HepG2 (cell line): ENCODE measurements around the gene LYRM1.

Experiments
- FOXM1 ChIP-seq: sonication (generic); formaldehyde crosslinking; IDR thresholded peaks from 2 replicates; pipeline ENCODE4 v1.5.0; 2020; ENCODE audit warnings: missing genetic modification reagents
- PCBP1 ChIP-seq: fragments of 200-400 bp; formaldehyde crosslinking; IDR thresholded peaks from 2 replicates; pipeline ENCODE4 v1.6.1; 2017; ENCODE audit warnings: mild to moderate bottlenecking, low read depth, low read length, borderline replicate concordance
- TF ChIP-seq, protein P1 (sequence below): sonication (generic); formaldehyde crosslinking; IDR thresholded peaks from 2 replicates; pipeline ENCODE4 v1.8.0; 2022; ENCODE audit warnings: mild to moderate bottlenecking, missing genetic modification reagents
- TF ChIP-seq, protein P2 (sequence below): sonication (generic); formaldehyde crosslinking; IDR thresholded peaks from 2 replicates; pipeline ENCODE4 v1.4.0; 2020; ENCODE audit warnings: low read depth, missing genetic modification reagents
- TF ChIP-seq, protein P3 (sequence below), 2 experiments: IDR thresholded peaks; 2 replicates each; pipeline ENCODE4 v1.6.1; 2011 to 2012; ENCODE audit warnings: low read length in 2 of 2, borderline replicate concordance in 1 of 2, low read depth in 1 of 2, mild to moderate bottlenecking in 1 of 2, moderate library complexity in 1 of 2

DNA sequence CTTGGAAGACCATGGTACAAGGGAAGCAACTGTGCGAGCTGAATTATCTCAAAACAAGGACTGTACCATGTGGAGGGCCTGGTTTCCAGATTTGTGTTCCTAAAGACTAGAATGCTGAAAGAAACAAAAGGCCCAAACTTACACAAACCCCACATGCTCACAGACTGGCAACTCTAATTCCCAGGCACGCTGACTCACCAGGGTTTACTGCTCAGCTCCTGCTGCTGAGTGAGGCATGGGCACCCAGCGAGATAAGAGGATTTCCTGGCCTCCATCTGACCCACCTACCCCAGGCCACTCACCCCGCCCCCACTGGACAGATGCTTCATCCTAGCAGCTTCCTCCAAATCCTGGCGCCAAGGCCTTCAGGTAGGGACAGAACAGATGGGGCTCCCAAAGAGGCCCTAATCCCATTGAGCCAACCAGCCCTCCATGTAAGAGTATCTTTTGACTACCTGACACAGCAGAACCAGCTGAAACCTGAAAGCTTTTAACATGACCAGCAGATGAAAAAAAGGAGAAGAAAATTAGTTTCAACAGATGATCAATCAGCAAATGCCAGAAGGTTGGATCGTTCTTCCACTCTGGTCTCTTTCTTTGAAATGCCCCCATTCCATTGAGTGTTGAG is 34.3 kb upstream of the LYRM1 start:
- TF ChIP-seq FOXM1 (no peak), PCBP1 (no peak)
- TF ChIP-seq, protein P1, sequence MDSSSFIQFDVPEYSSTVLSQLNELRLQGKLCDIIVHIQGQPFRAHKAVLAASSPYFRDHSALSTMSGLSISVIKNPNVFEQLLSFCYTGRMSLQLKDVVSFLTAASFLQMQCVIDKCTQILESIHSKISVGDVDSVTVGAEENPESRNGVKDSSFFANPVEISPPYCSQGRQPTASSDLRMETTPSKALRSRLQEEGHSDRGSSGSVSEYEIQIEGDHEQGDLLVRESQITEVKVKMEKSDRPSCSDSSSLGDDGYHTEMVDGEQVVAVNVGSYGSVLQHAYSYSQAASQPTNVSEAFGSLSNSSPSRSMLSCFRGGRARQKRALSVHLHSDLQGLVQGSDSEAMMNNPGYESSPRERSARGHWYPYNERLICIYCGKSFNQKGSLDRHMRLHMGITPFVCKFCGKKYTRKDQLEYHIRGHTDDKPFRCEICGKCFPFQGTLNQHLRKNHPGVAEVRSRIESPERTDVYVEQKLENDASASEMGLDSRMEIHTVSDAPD (CRISPR knock-in tag): no peak
- TF ChIP-seq, protein P2, sequence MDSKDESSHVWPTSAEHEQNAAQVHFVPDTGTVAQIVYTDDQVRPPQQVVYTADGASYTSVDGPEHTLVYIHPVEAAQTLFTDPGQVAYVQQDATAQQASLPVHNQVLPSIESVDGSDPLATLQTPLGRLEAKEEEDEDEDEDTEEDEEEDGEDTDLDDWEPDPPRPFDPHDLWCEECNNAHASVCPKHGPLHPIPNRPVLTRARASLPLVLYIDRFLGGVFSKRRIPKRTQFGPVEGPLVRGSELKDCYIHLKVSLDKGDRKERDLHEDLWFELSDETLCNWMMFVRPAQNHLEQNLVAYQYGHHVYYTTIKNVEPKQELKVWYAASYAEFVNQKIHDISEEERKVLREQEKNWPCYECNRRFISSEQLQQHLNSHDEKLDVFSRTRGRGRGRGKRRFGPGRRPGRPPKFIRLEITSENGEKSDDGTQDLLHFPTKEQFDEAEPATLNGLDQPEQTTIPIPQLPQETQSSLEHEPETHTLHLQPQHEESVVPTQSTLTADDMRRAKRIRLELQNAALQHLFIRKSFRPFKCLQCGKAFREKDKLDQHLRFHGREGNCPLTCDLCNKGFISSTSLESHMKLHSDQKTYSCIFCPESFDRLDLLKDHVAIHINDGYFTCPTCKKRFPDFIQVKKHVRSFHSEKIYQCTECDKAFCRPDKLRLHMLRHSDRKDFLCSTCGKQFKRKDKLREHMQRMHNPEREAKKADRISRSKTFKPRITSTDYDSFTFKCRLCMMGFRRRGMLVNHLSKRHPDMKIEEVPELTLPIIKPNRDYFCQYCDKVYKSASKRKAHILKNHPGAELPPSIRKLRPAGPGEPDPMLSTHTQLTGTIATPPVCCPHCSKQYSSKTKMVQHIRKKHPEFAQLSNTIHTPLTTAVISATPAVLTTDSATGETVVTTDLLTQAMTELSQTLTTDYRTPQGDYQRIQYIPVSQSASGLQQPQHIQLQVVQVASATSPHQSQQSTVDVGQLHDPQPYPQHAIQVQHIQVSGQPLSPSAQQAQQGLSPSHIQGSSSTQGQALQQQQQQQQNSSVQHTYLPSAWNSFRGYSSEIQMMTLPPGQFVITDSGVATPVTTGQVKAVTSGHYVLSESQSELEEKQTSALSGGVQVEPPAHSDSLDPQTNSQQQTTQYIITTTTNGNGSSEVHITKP (CRISPR knock-in tag): peak; percentile 77
- TF ChIP-seq, protein P3, sequence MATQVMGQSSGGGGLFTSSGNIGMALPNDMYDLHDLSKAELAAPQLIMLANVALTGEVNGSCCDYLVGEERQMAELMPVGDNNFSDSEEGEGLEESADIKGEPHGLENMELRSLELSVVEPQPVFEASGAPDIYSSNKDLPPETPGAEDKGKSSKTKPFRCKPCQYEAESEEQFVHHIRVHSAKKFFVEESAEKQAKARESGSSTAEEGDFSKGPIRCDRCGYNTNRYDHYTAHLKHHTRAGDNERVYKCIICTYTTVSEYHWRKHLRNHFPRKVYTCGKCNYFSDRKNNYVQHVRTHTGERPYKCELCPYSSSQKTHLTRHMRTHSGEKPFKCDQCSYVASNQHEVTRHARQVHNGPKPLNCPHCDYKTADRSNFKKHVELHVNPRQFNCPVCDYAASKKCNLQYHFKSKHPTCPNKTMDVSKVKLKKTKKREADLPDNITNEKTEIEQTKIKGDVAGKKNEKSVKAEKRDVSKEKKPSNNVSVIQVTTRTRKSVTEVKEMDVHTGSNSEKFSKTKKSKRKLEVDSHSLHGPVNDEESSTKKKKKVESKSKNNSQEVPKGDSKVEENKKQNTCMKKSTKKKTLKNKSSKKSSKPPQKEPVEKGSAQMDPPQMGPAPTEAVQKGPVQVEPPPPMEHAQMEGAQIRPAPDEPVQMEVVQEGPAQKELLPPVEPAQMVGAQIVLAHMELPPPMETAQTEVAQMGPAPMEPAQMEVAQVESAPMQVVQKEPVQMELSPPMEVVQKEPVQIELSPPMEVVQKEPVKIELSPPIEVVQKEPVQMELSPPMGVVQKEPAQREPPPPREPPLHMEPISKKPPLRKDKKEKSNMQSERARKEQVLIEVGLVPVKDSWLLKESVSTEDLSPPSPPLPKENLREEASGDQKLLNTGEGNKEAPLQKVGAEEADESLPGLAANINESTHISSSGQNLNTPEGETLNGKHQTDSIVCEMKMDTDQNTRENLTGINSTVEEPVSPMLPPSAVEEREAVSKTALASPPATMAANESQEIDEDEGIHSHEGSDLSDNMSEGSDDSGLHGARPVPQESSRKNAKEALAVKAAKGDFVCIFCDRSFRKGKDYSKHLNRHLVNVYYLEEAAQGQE (IDR thresholded peaks at IDR 0.05; ENCODE audit: borderline replicate concordance in 1 of 2, low read depth in 1 of 2, low read length in 2 of 2): no peak
